Pancreas (tissue), 10 donors: ENCODE results near the gene MALRD1. TPM values are rescaled to one million over a fixed set of nuclear protein-coding genes. Genes with fewer than 3 reads are reported as not detected.

ENCODE experiments used
- ATAC-seq, 4 donors: fragments of 200-7000 bp; cut with Tn5 transposase; one replicate each; pipeline versions ENCODE4 v1.8.0 to v1.9.1; 2020; ENCODE audit warnings: mild to moderate bottlenecking in 4 of 4, moderate library complexity in 4 of 4
- DNase-seq, 6 donors: peaks; one replicate each; pipeline ENCODE4 v3.0.0-alpha.2; 2020
- FAIRE-seq: peaks from 2 replicates; lab custom pipeline; 2012; peaks lifted over from hg19 to GRCh38; lab: Jason Lieb, UNC
- H3K27ac ChIP-seq, 4 donors: fragments of 200-600 bp; sonication (generic); 1 replicate in 3 of 4; 2 replicates in 1 of 4; pipeline versions ENCODE4 v1.5.0 to v1.8.0; 2020
- H3K27me3 ChIP-seq, 4 donors: fragments of 200-600 bp; one replicate each; pipeline ENCODE4 v1.8.0; 2021
- H3K36me3 ChIP-seq, 3 donors: fragments of 200-600 bp; sonication (generic) in 1 of 3; one replicate each; pipeline versions ENCODE4 v1.5.0 to v1.8.0; 2020 to 2021
- H3K4me1 ChIP-seq, 3 donors: fragments of 200-600 bp; one replicate each; pipeline ENCODE4 v1.8.0; 2021
- H3K4me3 ChIP-seq, 4 donors: fragments of 200-600 bp; sonication (generic) in 2 of 4; one replicate each; pipeline versions ENCODE4 v1.5.0 to v1.8.0; 2020 to 2021
- H3K9me3 ChIP-seq, 4 donors: fragments of 200-600 bp; one replicate each; pipeline ENCODE4 v1.8.0; 2021
- CTCF ChIP-seq, 4 donors: fragments of 200-600 bp; sonication (generic) in 3 of 4; IDR thresholded peaks; one replicate each; pipeline versions ENCODE4 v1.5.0 to v1.8.0; 2021; ENCODE audit warnings: antibody characterized with exemption in 4 of 4
- WGBS, 2 donors: extraction: QIAGEN DNeasy Blood & Tissue Kit; methylation state at CpG; one replicate each; pipeline ENCODE4 v1.1.7; 2013; 5-methylcytosine and 5-hydroxymethylcytosine counted together
- intact Hi-C, 3 donors: fragments of 100-400 bp; cut with DNase I; formaldehyde crosslinking; loops; one replicate each; pipeline versions ENCODE4 v1.11.1 to v1.14.2; 2022
- polyA plus RNA-seq, 2 donors: library from polyadenylated mRNA; stranded (reverse); fragments of 200-250 nt; gene quantifications; one replicate each; pipeline ENCODE4 v1.2.3, GENCODE V29; 2013
- total RNA-seq, 6 donors: library from RNA; stranded (reverse); fragmentation: NEBNext Ultra II Directional in 4 of 6; extraction: Animal tissue kit (Norgen Biotek cat#: 25700) in 4 of 6; gene quantifications; one replicate each; pipeline versions ENCODE4 v1.2.1 to v1.2.4, GENCODE V29; 2021 to 2023
- donor health status: healthy with polysubstance abuse.
- donor health status: DM: no; HTN: no; CAD: no; lungs with moderate emphysema.
- donor health status: DM: no; HTN: no; CAD: no.
- donor health status: control.
- donor health status: control.
- donor health status: Bipolar disorder and iron deficiency.
- donor health status: DM: yes; HTN: yes; CAD: no.
- donor health status: DM: no; HTN: no; CAD: no.
- donor health status: DM: no; HTN: no; CAD: no.
- donor health status: DM: yes; HTN: yes; CAD: no.

Gene MALRD1
- total and polyA plus RNA-seq, 8 donors, result 0.13 to 0.87 (median 0.31) TPM; not detected in 5

GRCh38 chr10:19347621-19348020 lies 299.0 kb downstream of the MALRD1 start:
- no peak for TF ChIP-seq CTCF (IDR thresholded peaks at IDR 0.05)
- intact Hi-C loops, result no loop called here
- no peak overlapping the region for H3K4me3 ChIP-seq
- DNase-seq (no peak), ATAC-seq (no peak), FAIRE-seq (no peak)
- WGBS, 2 donors, result 5 to 8% methylated on average over 2 of the region's 2 CpGs
- no peaks in the 10 kb centered on the region for H3K36me3 ChIP-seq
- H3K9me3 ChIP-seq, result no peaks in the 10 kb centered on the region
- H3K27ac ChIP-seq, result no peak overlapping the region
- no peaks in the 10 kb centered on the region for H3K4me1 ChIP-seq
- no peaks in the 10 kb centered on the region for H3K27me3 ChIP-seq

GRCh38 chr10:19367176-19367575 lies 318.6 kb downstream of the MALRD1 start:
- no peaks in the 10 kb centered on the region for H3K36me3 ChIP-seq
- WGBS, 2 donors, result 59 to 77% methylated on average over 2 of the region's 2 CpGs
- intact Hi-C loops, result no loop called here
- H3K27me3 ChIP-seq, result peaks cover 0 to 4% (median 0%) of the 10 kb centered on the region in 4 donors
- no peak for ATAC-seq
- no peak overlapping the region for H3K4me3 ChIP-seq
- DNase-seq, result no peak
- no peak for TF ChIP-seq CTCF (IDR thresholded peaks at IDR 0.05)
- no peaks in the 10 kb centered on the region for H3K4me1 ChIP-seq
- no peak for FAIRE-seq
- no peak overlapping the region for H3K27ac ChIP-seq
- H3K9me3 ChIP-seq, result no peaks in the 10 kb centered on the region

GRCh38 chr10:19373988-19374387 lies 325.4 kb downstream of the MALRD1 start:
- TF ChIP-seq CTCF (IDR thresholded peaks at IDR 0.05), result no peak
- WGBS, 2 donors, result 59 to 62% methylated on average over 3 of the region's 3 CpGs
- no peaks in the 10 kb centered on the region for H3K36me3 ChIP-seq
- ATAC-seq, result no peak
- intact Hi-C loops, result no loop called here
- no peak for FAIRE-seq
- no peak for DNase-seq
- no peaks in the 10 kb centered on the region for H3K9me3 ChIP-seq
- no peak overlapping the region for H3K27ac ChIP-seq
- H3K4me1 ChIP-seq, result no peaks in the 10 kb centered on the region
- no peak overlapping the region for H3K4me3 ChIP-seq
- H3K27me3 ChIP-seq, result peaks cover 0 to 4% (median 0%) of the 10 kb centered on the region in 4 donors

- no peak for DNase-seq
- Histone ChIP-seq H3K27me3 (no peaks in the 10 kb centered on the region), H3K9me3 (no peaks in the 10 kb centered on the region), H3K4me1 (no peaks in the 10 kb centered on the region), H3K36me3 (no peaks in the 10 kb centered on the region), H3K4me3 (no peak overlapping the region), H3K27ac (no peak overlapping the region)
- intact Hi-C loops, result no loop called here
- no peak for TF ChIP-seq CTCF (IDR thresholded peaks at IDR 0.05)
- no peak for ATAC-seq
- no peak for FAIRE-seq
- 40 to 42% methylated on average over 3 of the region's 3 CpGs for WGBS, 2 donors
Measured at GRCh38 chr10:19385846-19386450, 337.3 kb downstream of the MALRD1 start.

GRCh38 chr10:19408924-19409323 lies 360.3 kb downstream of the MALRD1 start:
- Histone ChIP-seq H3K27ac (no peak overlapping the region), H3K4me3 (no peak overlapping the region), H3K36me3 (no peaks in the 10 kb centered on the region), H3K4me1 (no peaks in the 10 kb centered on the region), H3K27me3 (peaks cover 0 to 6% (median 0%) of the 10 kb centered on the region in 4 donors), H3K9me3 (no peaks in the 10 kb centered on the region)
- DNase-seq (no peak), FAIRE-seq (no peak), ATAC-seq (no peak)
- TF ChIP-seq CTCF (IDR thresholded peaks at IDR 0.05), result no peak
- WGBS, 2 donors, result 60 to 66% methylated on average over 1 of the region's 1 CpG
- intact Hi-C loops, result no loop called here
